ENCODE results near the gene GRAP.

GRAP gene

DNA sequence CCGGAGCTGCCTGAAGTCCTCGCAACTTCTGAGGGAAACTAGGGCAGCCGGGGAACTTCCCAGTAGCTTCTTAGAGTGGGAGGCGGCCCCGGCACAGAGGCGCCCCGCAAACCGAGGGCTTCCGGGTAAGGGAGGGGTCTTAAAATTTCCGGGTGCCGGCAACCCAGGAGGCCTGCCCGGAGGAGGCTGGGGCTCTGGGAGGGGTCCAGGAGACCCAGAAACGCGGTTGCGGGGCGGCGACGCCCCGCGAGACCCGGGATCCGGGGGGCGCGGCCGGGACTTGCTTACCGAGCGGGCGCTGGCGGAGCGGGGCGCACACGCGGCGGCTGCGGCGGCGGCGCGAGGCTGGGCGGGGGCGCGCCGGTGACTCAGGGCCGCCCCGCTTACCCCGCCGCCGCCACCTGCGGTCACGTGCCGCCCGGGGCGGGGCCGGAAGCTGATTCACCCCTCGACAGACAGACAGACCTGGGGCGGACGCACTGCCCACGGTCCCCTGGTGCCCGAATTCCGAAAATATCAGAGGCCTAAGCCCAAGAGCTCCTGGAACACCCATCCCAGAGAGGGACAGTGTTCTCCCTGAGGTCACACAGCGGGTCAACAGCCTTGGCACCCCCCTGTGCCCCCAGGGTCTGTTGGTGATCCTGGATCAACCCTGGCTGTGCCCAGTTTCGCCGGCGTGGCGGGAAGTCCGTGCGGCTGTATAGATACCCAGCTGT is 42.2 kb downstream of the GRAP start, which contains the start of gene FAM83G (continued):
- TF ChIP-seq ZNF302 (tag by site-specific recombination; IDR thresholded peaks at IDR 0.05; ENCODE audit: low read depth) (no peak), ZNF184 (tag by site-specific recombination; IDR thresholded peaks at IDR 0.05) (no peak), ZFP69B (tag by site-specific recombination; IDR thresholded peaks at IDR 0.05) (no peak), SCRT1 (tag by site-specific recombination; IDR thresholded peaks at IDR 0.05; ENCODE audit: borderline replicate concordance) (no peak), ZNF366 (tag by site-specific recombination; conservative IDR thresholded peaks at IDR 0.05) (no peak), GLI2 (tag by site-specific recombination; IDR thresholded peaks at IDR 0.05; ENCODE audit: borderline replicate concordance, low read depth) (no peak), ZFHX2 (tag by site-specific recombination; conservative IDR thresholded peaks at IDR 0.05) (peak; percentile 55), SP2 (tag by site-specific recombination; IDR thresholded peaks at IDR 0.05) (peak; percentile 29; the same call in 1 of the 2 replicates), ZNF521 (tag by site-specific recombination; IDR thresholded peaks at IDR 0.05) (no peak), ZNF221 (tag by site-specific recombination; IDR thresholded peaks at IDR 0.05; ENCODE audit: borderline replicate concordance) (no peak), ZNF530 (tag by site-specific recombination; IDR thresholded peaks at IDR 0.05; ENCODE audit: low read depth) (no peak), ZNF561 (tag by site-specific recombination; IDR thresholded peaks at IDR 0.05; ENCODE audit: borderline replicate concordance) (0 out of 2 replicates have a peak, but pooled peaks have one; percentile 36), ZBTB48 (tag by site-specific recombination; IDR thresholded peaks at IDR 0.05) (peak; percentile 14; the same call in 1 of the 2 replicates), MEIS1 (CRISPR knock-in tag; IDR thresholded peaks at IDR 0.05; ENCODE audit: borderline replicate concordance) (no peak), ZNF404 (tag by site-specific recombination; IDR thresholded peaks at IDR 0.05) (no peak), ZNF223 (tag by site-specific recombination; IDR thresholded peaks at IDR 0.05) (no peak), ZNF174 (tag by site-specific recombination; IDR thresholded peaks at IDR 0.05) (no peak), ZNF626 (tag by site-specific recombination; IDR thresholded peaks at IDR 0.05) (no peak)
- TF ChIP-seq, protein P1, sequence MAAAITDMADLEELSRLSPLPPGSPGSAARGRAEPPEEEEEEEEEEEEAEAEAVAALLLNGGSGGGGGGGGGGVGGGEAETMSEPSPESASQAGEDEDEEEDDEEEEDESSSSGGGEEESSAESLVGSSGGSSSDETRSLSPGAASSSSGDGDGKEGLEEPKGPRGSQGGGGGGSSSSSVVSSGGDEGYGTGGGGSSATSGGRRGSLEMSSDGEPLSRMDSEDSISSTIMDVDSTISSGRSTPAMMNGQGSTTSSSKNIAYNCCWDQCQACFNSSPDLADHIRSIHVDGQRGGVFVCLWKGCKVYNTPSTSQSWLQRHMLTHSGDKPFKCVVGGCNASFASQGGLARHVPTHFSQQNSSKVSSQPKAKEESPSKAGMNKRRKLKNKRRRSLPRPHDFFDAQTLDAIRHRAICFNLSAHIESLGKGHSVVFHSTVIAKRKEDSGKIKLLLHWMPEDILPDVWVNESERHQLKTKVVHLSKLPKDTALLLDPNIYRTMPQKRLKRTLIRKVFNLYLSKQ (tag by site-specific recombination; IDR thresholded peaks at IDR 0.05; ENCODE audit: borderline replicate concordance) = no peak
- TF ChIP-seq, protein P2, sequence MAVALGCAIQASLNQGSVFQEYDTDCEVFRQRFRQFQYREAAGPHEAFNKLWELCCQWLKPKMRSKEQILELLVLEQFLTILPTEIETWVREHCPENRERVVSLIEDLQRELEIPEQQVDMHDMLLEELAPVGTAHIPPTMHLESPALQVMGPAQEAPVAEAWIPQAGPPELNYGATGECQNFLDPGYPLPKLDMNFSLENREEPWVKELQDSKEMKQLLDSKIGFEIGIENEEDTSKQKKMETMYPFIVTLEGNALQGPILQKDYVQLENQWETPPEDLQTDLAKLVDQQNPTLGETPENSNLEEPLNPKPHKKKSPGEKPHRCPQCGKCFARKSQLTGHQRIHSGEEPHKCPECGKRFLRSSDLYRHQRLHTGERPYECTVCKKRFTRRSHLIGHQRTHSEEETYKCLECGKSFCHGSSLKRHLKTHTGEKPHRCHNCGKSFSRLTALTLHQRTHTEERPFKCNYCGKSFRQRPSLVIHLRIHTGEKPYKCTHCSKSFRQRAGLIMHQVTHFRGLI (tag by site-specific recombination; IDR thresholded peaks at IDR 0.05) = no peak
- TF ChIP-seq, protein P3, sequence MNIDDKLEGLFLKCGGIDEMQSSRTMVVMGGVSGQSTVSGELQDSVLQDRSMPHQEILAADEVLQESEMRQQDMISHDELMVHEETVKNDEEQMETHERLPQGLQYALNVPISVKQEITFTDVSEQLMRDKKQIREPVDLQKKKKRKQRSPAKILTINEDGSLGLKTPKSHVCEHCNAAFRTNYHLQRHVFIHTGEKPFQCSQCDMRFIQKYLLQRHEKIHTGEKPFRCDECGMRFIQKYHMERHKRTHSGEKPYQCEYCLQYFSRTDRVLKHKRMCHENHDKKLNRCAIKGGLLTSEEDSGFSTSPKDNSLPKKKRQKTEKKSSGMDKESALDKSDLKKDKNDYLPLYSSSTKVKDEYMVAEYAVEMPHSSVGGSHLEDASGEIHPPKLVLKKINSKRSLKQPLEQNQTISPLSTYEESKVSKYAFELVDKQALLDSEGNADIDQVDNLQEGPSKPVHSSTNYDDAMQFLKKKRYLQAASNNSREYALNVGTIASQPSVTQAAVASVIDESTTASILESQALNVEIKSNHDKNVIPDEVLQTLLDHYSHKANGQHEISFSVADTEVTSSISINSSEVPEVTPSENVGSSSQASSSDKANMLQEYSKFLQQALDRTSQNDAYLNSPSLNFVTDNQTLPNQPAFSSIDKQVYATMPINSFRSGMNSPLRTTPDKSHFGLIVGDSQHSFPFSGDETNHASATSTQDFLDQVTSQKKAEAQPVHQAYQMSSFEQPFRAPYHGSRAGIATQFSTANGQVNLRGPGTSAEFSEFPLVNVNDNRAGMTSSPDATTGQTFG (tag by site-specific recombination; IDR thresholded peaks at IDR 0.05; ENCODE audit: borderline replicate concordance) = no peak
- TF ChIP-seq, protein P4, sequence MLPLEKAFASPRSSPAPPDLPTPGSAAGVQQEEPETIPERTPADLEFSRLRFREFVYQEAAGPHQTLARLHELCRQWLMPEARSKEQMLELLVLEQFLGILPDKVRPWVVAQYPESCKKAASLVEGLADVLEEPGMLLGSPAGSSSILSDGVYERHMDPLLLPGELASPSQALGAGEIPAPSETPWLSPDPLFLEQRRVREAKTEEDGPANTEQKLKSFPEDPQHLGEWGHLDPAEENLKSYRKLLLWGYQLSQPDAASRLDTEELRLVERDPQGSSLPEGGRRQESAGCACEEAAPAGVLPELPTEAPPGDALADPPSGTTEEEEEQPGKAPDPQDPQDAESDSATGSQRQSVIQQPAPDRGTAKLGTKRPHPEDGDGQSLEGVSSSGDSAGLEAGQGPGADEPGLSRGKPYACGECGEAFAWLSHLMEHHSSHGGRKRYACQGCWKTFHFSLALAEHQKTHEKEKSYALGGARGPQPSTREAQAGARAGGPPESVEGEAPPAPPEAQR (tag by site-specific recombination; IDR thresholded peaks at IDR 0.05) = no peak
- TF ChIP-seq, protein P5, sequence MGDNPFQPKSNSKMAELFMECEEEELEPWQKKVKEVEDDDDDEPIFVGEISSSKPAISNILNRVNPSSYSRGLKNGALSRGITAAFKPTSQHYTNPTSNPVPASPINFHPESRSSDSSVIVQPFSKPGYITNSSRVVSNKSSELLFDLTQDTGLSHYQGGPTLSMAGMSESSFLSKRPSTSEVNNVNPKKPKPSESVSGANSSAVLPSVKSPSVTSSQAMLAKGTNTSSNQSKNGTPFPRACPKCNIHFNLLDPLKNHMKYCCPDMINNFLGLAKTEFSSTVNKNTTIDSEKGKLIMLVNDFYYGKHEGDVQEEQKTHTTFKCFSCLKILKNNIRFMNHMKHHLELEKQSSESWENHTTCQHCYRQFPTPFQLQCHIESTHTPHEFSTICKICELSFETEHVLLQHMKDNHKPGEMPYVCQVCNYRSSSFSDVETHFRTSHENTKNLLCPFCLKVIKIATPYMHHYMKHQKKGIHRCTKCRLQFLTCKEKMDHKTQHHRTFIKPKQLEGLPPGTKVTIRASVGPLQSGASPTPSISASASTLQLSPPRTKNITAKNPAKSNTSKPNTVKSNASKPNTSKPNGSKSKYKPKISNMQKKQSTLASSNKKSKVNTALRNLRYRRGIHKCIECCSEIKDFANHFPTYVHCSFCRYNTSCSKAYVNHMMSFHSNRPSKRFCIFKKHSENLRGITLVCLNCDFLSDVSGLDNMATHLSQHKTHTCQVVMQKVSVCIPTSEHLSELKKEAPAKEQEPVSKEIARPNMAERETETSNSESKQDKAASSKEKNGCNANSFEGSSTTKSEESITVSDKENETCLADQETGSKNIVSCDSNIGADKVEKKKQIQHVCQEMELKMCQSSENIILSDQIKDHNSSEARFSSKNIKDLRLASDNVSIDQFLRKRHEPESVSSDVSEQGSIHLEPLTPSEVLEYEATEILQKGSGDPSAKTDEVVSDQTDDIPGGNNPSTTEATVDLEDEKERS (tag by site-specific recombination; IDR thresholded peaks at IDR 0.05) = no peak
- TF ChIP-seq, protein P6, sequence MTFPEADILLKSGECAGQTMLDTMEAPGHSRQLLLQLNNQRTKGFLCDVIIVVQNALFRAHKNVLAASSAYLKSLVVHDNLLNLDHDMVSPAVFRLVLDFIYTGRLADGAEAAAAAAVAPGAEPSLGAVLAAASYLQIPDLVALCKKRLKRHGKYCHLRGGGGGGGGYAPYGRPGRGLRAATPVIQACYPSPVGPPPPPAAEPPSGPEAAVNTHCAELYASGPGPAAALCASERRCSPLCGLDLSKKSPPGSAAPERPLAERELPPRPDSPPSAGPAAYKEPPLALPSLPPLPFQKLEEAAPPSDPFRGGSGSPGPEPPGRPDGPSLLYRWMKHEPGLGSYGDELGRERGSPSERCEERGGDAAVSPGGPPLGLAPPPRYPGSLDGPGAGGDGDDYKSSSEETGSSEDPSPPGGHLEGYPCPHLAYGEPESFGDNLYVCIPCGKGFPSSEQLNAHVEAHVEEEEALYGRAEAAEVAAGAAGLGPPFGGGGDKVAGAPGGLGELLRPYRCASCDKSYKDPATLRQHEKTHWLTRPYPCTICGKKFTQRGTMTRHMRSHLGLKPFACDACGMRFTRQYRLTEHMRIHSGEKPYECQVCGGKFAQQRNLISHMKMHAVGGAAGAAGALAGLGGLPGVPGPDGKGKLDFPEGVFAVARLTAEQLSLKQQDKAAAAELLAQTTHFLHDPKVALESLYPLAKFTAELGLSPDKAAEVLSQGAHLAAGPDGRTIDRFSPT (tag by site-specific recombination; IDR thresholded peaks at IDR 0.05) = peak; percentile 90

All from HEK293 (cell line).